Measurements from ENCODE around the gene PSMB7.

Gene PSMB7

GRCh38 chr9:124353811-124354274 is 61.4 kb downstream of the PSMB7 start:
- TF ChIP-seq CTCF (conservative IDR thresholded peaks at IDR 0.05; ENCODE audit: low read depth, low read length) = no peak
- DNase-seq (ENCODE audit: low read depth) = no peak
- no peak overlapping the region for H3K4me3 ChIP-seq (ENCODE audit: low read length)

- no peak for TF ChIP-seq CTCF (conservative IDR thresholded peaks at IDR 0.05; ENCODE audit: low read depth, low read length)
Observed at GRCh38 chr9:124353166-124353768, 62.0 kb downstream of the PSMB7 start.

GRCh38 chr9:124352616-124353015 is 62.6 kb downstream of the PSMB7 start:
- H3K4me3 ChIP-seq (ENCODE audit: low read length) = no peak overlapping the region
- no peak for TF ChIP-seq CTCF (conservative IDR thresholded peaks at IDR 0.05; ENCODE audit: low read depth, low read length)
- DNase-seq (ENCODE audit: low read depth) = no peak

More at GRCh38 chr9:124353166-124353768, 62.0 kb downstream of the PSMB7 start:
- no peak overlapping the region for H3K4me3 ChIP-seq (ENCODE audit: low read length)
- DNase-seq (ENCODE audit: low read depth) = no peak

GRCh38 chr9:124351672-124352468 is 63.4 kb downstream of the PSMB7 start:
- TF ChIP-seq CTCF (conservative IDR thresholded peaks at IDR 0.05; ENCODE audit: low read depth, low read length) = no peak
- H3K4me3 ChIP-seq (ENCODE audit: low read length) = no peak overlapping the region
- DNase-seq (ENCODE audit: low read depth) = no peak

GRCh38 chr9:124350494-124351263 is 64.6 kb downstream of the PSMB7 start:
- no peak for TF ChIP-seq CTCF (conservative IDR thresholded peaks at IDR 0.05; ENCODE audit: low read depth, low read length)
- H3K4me3 ChIP-seq (ENCODE audit: low read length) = no peak overlapping the region
- no peak for DNase-seq (ENCODE audit: low read depth)

- DNase-seq (ENCODE audit: low read depth) = no peak
- no peak for TF ChIP-seq CTCF (conservative IDR thresholded peaks at IDR 0.05; ENCODE audit: low read depth, low read length)
- no peak overlapping the region for H3K4me3 ChIP-seq (ENCODE audit: low read length)
Observed at GRCh38 chr9:124349675-124350493, 65.4 kb downstream of the PSMB7 start.
